ENCODE data around the gene ANO2.
A peak's percentile ranks its signal among the peaks of the same experiment; 100 is the strongest.
"Not testable (repeated sequence)": the region's sequence is repeated elsewhere in the genome, so short reads cannot be mapped to it uniquely, and the experiment has no call there.

The ANO2 gene

GRCh38 chr12:5887819-5888218 lies 57.2 kb downstream of the ANO2 start:
- DNase-seq (ENCODE audit: low spot score) = not testable (repeated sequence)

- no peak for DNase-seq (ENCODE audit: low spot score)
Observed at GRCh38 chr12:5884866-5885265, 60.2 kb downstream of the ANO2 start.

- DNase-seq (ENCODE audit: low spot score) = no peak
Observed at GRCh38 chr12:5884285-5884684, 60.8 kb downstream of the ANO2 start.

GRCh38 chr12:5882511-5883190 lies 62.4 kb downstream of the ANO2 start:
- no peak for DNase-seq (ENCODE audit: low spot score)

GRCh38 chr12:5881666-5882065 lies 63.4 kb downstream of the ANO2 start:
- DNase-seq (ENCODE audit: low spot score) = no peak

- DNase-seq (ENCODE audit: low spot score) = no peak
Observed at GRCh38 chr12:5881101-5881606, 63.9 kb downstream of the ANO2 start.

- DNase-seq (ENCODE audit: low spot score) = no peak
Observed at GRCh38 chr12:5875851-5876250, 69.2 kb downstream of the ANO2 start.

- no peak for DNase-seq (ENCODE audit: low spot score)
Observed at GRCh38 chr12:5874514-5874913, 70.5 kb downstream of the ANO2 start.

- DNase-seq (ENCODE audit: low spot score) = no peak
Observed at GRCh38 chr12:5873281-5873919, 71.7 kb downstream of the ANO2 start.

- DNase-seq (ENCODE audit: low spot score) = peak; percentile 34
Observed at GRCh38 chr12:5872745-5873144, 72.3 kb downstream of the ANO2 start.

- no peak for DNase-seq (ENCODE audit: low spot score)
Observed at GRCh38 chr12:5871741-5872140, 73.3 kb downstream of the ANO2 start.

GRCh38 chr12:5870183-5870582 lies 74.9 kb downstream of the ANO2 start:
- DNase-seq (ENCODE audit: low spot score) = no peak

- DNase-seq (ENCODE audit: low spot score) = no peak
Observed at GRCh38 chr12:5868625-5869295, 76.3 kb downstream of the ANO2 start.

- DNase-seq (ENCODE audit: low spot score) = no peak
Observed at GRCh38 chr12:5865397-5865796, 79.7 kb downstream of the ANO2 start.

- no peak for DNase-seq (ENCODE audit: low spot score)
Observed at GRCh38 chr12:5864972-5865371, 80.1 kb downstream of the ANO2 start.

- DNase-seq (ENCODE audit: low spot score) = no peak
Observed at GRCh38 chr12:5864301-5864700, 80.8 kb downstream of the ANO2 start.

GRCh38 chr12:5861416-5861815 lies 83.6 kb downstream of the ANO2 start:
- no peak for DNase-seq (ENCODE audit: low spot score)

GRCh38 chr12:5856692-5857091 lies 88.4 kb downstream of the ANO2 start:
- DNase-seq (ENCODE audit: low spot score) = no peak

- DNase-seq (ENCODE audit: low spot score) = no peak
Observed at GRCh38 chr12:5846950-5847349, 98.1 kb downstream of the ANO2 start.

- no peak for DNase-seq (ENCODE audit: low spot score)
Observed at GRCh38 chr12:5840944-5841343, 104.1 kb downstream of the ANO2 start.

- no peak for DNase-seq (ENCODE audit: low spot score)
Observed at GRCh38 chr12:5830111-5830510, 114.9 kb downstream of the ANO2 start.

GRCh38 chr12:5827591-5827990 lies 117.5 kb downstream of the ANO2 start:
- DNase-seq (ENCODE audit: low spot score) = no peak

GRCh38 chr12:5825761-5826160 lies 119.3 kb downstream of the ANO2 start:
- not testable (repeated sequence) for DNase-seq (ENCODE audit: low spot score)

Data from HuH-7 (cell line).